NOMO-1 treated with DMSO at 0.1 percent for 48 hours (cell line): ENCODE measurements around the gene SPRN.
"Not testable (repeated sequence)": the region's sequence is repeated elsewhere in the genome, so short reads cannot be mapped to it uniquely, and the experiment has no call there.

Experiments
- DNase-seq: peaks from one replicate; lab custom pipeline; 2025; ENCODE audit not compliant: unreplicated experiment; lab: John Stamatoyannopoulos, UW

The SPRN gene

DNA sequence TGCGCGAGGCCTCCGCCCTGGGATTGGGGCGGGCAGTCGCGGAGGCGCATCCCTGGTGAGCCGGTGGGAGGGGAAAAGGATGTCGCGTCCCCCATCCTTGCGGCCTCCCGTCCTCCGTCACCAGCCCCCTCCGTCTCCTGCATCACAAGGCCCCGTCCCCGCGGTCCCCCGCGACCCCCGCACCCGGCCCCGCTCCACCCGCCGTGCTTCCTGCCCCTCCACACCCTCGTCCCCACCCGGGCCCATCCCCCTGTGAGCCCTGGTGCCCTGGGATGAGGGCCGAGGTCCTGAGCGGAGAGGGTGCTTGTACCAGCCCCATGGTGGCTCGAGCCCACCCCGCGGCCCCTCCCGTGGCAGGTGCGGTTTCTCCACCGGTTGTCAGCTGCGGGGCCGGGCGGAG, at the start of gene SPRN:
Gene SPRN, minus strand, starts transcription at position 25 of the 400 bp plus-strand sequence. CDS start 944 bp downstream, outside the sequence.
- not testable (repeated sequence) for DNase-seq

DNA sequence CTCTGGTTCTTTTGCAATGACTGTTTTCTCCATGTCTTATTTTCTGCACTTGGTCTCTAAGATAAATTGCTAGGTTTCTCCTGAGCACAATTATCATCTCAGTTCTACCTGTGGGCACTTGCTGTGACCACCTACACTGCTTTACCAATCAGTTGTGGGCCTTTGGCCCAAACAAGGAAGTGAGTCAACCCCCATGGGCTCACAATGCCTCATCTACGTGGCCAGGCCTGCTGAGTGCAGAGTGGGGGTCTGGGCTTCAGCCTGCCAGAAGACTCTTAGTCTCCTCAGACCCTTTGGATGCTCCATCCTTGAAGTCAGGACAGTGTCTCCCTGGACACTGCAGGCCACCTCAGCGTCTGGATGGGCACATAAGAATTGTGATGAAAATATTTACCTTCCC, 49.6 kb upstream of the SPRN start:
- no peak for DNase-seq

GRCh38 chr10:133473270-133473669, 48.8 kb upstream of the SPRN start:
- no peak for DNase-seq

GRCh38 chr10:133471300-133472109, 47.1 kb upstream of the SPRN start:
- no peak for DNase-seq

DNA sequence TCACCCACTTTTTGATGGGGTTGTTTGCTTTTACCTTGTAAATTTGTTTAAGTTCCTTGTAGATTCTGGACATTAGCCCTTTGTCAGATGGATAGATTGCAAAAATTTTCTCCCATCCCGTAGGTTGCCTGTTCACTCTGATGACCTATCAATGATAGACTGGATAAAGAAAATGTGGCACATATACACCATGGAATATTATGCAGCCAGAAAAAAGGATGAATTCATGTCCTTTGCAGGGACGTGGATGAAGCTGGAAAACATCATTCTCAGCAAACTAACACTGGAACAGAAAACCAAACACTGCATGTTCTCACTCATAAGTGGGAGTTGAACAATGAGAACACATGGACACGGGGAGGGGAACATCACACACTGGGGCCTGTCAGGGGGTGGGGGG, 44.8 kb upstream of the SPRN start:
- DNase-seq = not testable (repeated sequence)

DNA sequence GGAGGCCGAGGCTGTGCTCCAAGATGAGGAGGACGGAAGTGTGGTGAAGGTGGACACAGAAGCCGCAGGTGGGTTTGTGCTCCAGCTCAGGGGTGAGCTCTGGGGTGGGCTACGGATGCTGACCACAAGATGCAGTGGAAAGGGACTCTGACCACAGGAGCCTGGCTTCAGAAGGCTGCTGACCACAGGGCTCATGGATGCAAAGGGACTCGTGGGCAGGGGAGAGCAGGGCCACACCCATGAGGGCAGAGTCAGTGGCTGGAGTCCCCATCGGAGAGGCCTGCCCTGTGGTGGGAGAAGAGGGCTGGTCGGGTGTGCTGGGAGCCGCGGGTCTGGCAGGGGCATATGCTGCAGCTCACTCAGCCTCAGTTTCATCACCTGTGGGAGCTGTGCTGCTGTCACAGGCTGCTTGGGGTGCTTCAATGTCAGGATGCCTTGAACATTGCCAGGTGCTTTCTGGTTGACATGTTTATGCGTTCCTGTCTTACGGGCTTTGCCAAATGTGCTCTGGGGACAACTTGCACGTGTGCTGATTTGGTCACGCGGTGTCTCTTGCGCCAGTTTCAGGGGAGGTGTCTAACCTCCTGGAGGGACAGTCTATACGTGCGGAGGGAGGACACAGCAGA, 43.0 kb upstream of the SPRN start:
- DNase-seq = no peak

GRCh38 chr10:133466683-133467275, 42.4 kb upstream of the SPRN start:
- no peak for DNase-seq

DNA sequence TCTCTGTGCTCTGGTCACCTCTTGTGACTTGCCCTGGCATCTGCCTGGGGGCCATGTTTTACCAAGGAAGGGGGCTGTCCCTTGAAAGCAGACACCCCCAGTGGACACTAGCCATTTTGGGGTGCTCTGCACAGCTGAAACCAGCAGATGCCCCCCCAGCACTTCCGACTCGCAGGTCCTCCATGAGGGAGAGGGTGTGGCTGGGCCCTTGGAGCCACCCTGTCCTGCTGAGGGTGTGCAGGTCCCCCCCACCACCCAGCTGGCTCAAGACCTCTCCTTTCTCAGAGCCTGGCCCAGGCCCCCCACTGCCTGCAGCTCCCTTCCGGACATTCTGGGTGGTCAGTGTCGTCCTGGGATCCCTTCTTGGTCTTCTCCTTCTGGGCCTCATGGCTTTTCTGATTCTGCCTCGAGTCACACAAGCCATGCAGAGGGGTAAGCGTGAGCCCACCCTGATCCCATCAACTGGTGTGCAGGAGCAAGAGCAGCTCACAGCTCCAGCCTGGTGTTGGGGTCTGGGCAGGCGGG, 41.6 kb upstream of the SPRN start:
- DNase-seq = no peak

DNA sequence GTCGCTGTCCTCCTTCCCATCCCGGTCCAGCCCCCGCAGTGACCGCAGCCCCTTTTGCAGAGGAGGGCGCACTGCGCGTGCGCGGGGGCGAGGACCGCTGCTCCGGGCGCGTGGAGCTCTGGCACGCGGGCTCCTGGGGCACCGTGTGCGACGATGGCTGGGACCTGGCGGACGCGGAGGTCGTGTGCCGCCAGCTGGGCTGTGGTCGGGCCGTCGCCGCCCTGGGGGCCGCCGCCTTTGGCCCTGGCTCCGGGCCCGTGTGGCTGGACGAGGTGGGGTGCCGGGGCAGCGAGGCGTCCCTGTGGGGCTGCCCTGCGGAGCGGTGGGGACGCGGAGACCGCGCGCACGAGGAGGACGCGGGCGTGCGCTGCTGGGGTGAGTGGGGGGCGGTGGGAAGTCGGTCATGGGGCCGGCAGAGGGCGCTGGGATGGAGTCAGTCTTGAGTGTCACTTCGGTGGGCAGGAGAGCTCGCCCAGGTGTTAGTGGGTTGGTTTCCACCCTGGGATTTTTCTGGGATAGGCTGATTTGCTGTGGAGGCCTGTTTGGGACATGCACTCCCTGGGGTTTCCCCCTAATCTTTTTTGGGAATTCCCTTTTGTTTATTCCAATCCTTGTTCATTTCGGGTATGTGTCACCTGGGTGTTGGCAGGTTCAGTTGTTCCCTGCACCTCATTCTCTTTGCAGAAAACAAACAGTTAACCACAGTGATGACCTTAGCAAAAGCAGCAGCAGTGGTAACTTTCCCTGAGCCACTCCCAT, 40.9 kb upstream of the SPRN start:
- DNase-seq = no peak

GRCh38 chr10:133464582-133465031, 40.2 kb upstream of the SPRN start:
- no peak for DNase-seq

DNA sequence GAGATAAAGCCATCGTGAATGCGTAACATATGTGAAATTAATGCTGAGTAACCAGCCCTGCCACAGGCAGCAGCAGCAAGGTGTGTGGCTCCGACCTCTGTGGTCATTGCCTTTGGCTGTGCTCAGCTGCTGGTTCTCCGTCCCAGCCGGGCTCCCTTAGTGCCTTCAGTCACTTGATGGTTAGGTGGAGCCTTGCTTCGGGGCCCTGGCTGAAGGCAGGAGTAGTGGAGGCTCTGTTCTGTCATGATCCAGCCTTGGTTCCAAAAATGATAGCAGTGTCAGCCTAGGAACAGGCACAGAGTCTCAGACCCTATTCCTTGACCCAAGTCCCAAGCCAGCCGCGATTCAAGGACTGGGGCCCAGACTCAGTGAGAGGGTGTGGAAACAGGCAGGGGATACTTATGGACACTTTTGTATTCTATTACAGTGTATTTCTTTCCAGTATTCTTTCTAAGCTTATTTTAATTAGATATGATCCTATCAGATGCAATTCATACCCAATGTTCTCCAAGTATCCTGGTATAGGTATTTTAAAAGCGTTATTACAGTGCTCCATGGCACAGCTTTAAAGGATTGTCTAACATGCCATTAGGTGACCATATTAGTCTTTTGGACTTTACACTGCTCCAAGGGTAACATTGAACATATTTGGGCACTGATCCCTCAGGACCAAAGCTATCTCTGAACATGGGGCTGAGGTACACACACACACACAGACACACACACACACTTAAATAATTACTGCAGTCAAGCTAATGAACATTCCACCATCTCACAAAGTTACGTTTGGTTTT, 38.3 kb upstream of the SPRN start:
- DNase-seq = no peak

DNA sequence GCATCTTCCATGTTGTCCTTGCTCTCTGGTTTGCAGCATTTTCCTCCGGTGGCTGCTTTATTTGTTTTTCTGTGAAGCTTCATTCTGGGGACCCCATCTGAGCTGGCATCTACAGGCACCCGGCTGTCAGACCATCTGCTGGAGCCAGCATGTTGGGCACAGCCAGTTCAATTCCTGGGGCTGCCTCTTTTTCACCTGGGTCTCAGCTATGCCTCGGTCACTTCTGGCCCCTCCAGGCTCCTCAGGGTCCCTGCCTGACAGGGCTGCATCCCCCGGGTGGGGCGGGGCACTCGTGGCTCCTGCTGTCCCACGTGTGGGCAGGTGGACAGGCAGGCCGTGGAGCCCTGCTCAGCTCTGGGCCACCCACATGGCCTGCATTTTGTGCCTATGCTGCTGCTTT, 37.4 kb upstream of the SPRN start:
- no peak for DNase-seq

DNA sequence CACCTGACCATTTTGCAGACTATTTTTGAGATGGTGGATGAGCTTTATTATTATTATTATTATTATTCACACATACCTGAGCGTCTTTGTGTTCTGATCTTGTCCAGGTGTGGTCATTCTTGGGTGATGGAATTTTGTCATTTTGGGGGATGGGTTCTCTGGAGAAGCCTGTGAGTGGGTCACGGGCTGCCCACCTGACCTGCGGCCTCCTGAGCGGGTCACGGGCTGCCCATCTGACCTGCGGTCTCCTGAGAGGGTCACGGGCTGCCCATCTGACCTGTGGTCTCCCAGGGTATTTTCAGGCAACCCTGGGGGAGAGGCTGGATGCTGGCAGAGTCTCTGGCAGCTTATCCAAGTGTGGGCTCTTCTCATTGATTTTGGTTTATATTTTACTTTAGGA, 36.6 kb upstream of the SPRN start:
- no peak for DNase-seq

DNA sequence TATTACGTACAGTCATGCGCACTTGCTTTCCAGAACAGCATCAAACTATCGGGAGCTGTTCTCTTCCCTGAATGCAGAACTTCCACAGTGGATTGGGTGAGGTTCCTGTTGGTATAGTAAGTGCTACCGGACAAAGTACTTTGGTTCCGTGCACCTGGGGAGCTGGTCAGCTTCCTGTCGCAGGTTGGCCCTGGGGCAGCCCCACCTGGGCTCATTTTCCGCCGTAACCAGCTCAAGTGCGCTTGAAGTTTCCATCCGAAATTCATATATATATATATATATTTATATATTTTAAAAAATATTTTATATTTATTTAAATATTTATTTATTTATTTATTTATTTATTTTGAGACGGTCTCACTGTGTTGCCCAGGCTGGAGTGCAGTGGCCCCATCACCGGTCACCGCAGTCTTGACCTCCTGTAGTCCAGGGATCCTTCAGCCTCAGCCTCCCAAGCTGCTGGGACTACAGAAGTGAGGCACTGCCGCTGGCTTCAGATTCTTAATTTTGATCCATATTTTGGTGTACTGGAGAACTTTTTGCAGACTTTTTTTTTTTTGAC, 35.9 kb upstream of the SPRN start:
- DNase-seq = no peak

DNA sequence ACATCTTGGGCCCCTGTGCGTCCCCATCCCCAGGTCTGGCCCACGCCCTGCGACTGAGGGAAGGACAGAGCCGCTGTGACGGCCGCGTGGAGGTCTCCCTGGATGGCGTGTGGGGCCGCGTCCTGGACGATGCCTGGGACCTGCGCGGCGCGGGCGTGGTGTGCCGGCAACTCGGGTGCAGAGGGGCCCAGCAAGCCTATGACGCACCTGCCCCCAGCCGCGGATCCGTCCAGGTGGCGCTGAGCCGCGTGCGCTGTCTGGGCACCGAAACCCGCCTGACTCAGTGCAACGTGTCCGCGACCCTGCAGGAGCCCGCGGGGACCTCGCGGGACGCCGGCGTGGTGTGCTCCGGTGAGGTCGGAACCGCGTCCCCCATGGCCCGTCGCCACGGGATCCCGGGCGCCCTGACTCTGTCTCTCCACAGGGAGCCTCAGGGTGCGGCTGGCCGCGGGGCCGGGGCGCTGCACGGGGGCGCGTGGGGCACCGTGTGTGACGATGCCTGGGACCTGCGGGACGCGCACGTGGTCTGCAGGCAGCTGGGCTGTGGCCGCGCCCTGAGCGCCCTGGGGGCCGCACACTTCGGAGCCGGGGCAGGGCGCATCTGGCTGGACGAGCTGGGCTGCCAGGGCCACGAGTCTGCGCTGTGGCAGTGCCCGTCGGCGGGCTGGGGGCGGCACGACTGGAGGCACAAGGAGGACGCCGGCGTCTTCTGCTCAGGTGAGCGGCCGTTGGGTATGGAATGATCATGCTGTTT, 35.2 kb upstream of the SPRN start:
- DNase-seq = no peak

- no peak for DNase-seq
Measured at GRCh38 chr10:133458710-133459453, 34.5 kb upstream of the SPRN start.

- no peak for DNase-seq
Measured at GRCh38 chr10:133458021-133458709, 33.7 kb upstream of the SPRN start.
